HG02588 (cell line): ENCODE measurements around the gene ZNF689.
A peak's percentile ranks its signal among the peaks of the same experiment; 100 is the strongest.

Experiments
- ATAC-seq: cut with Tn5 transposase; IDR thresholded peaks from one replicate; pipeline ENCODE4 v1.9.1; 2021; ENCODE audit warnings: mild to moderate bottlenecking, moderate library complexity; ENCODE audit not compliant: unreplicated experiment

ZNF689 gene

DNA sequence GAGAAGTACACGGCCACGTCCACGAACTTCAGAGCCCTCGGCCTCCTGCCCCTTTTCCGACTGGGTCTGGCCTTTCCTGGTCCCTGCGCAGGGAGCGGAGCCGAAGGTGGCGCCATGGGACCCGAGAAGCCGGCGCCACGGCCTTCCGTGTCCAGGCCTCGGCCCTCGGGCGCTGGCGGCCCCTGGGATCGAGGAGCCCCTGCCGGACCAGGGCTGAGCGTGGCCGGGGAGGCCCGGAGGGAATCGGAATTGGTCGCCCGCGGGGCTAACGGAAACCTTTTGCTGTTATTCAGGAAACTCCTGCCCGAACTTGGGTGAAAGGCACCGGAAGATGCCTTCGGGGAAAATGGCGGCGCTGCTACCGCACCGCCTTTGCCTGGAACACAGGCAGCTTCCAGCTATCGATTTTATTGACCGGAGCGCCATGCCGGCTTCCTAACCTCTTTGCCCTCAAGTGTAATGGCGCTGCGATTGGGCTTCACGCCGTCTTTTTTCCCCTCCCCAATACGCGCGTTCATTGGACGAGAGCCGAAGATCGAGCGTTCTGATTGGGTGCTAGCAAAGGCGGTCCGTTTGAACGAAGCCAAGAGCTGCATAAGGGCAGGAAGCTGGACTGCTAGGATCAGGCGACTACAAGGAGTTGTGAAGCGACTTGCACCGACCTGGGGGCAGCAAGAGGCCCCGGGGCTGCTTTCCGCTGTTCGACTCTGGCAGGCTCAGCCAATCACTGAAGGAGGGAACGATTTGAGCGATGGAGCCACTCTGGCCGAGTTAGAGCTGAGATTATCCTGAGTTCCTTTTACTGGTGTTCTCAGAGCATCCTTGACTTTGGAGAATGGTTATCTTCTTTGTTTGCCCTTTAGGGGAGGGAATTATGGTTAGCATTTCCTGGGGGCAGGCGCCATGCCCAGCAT, at the start of gene ZNF689:
Gene ZNF689, minus strand, starts transcription at position 464 of the 914 bp plus-strand sequence. Its CDS starts 348 bp downstream, at position 116.
- peak; percentile 89 for ATAC-seq

DNA sequence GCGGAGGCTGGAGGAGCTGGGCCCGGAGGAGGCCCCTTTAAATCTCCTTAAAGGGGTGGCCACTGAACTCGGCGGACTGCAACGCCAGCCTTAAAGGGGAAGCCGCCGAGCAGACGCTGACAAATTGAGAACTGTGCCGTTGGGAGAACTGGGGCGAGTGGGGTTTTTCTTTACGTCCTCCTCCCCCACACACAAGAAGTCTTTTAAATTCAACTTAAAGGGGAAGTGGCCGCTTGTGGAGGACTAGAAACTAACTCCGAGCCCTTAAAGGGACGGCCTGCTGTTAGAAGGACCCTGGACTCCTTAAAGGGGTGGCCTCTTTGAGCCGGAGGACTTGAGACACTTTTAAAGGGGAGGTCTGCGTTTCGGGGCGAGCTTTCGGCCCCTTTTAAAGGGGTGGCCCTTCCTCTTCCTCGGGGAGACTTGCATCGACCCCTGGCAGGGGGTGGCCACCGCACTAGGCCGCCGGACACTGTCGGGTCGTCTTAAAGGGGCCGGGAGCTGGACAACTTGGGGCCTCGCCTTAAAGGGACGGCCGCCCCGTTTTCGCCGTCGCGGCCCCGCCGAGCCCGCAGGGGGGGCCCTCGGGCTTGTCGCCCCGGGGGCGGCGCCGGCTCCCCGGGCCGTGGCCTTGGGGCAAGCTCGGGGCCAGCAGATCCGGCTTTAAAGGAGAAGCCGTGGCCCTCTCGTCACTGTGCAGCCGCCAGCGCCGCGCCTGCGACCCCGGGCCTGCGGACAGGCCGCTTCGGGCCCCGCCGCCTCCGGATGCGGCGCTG, 48.7 kb upstream of the ZNF689 start:
- ATAC-seq: peak; percentile 26

DNA sequence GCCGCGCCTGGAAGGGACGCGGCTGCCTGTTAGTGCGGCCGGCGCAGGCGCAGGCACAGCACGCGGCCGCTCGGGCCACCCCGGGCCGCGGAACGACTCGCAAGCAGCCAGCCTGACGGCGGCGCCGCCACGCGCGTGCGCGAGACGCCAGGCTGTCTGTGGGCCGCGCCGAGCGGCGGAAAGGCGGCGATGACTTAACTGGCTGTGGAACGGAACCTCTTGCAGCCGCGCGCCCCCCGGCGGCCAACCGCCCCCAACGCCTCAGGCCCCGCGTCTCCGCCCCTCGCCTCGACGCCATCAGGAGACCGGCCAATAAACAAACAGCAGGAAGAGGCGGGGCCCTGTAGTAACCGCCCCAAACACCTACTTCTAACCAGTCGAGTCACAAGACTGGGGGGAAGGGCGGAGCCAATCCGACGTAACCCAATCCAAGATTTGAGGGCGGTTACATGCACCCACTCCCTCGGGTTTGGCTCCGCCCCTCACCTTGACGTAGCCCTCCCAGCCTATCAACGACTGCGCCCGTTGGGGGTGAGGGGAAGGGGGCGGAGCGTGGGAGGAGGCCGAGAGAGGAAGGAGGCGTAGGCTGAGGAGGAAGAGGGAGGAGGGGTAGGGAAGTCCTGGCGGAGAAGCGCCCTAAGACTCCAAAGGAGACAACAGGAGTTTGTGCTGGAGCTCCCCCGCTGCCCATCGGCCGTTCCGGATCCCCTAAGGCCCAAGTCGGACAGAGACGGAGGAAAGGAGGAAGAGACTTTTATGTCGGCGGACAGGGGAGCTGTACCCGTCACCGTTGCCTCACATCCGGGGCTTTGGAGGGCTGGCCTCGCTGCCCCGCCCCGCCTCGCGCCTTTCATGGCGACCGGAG, 47.9 kb upstream of the ZNF689 start, which contains the start of gene FBRS:
Gene FBRS, plus strand, starts transcription at position 566 of the 865 bp plus-strand sequence. CDS start 1,088 bp downstream, outside the sequence.
- ATAC-seq: peak; percentile 57

DNA sequence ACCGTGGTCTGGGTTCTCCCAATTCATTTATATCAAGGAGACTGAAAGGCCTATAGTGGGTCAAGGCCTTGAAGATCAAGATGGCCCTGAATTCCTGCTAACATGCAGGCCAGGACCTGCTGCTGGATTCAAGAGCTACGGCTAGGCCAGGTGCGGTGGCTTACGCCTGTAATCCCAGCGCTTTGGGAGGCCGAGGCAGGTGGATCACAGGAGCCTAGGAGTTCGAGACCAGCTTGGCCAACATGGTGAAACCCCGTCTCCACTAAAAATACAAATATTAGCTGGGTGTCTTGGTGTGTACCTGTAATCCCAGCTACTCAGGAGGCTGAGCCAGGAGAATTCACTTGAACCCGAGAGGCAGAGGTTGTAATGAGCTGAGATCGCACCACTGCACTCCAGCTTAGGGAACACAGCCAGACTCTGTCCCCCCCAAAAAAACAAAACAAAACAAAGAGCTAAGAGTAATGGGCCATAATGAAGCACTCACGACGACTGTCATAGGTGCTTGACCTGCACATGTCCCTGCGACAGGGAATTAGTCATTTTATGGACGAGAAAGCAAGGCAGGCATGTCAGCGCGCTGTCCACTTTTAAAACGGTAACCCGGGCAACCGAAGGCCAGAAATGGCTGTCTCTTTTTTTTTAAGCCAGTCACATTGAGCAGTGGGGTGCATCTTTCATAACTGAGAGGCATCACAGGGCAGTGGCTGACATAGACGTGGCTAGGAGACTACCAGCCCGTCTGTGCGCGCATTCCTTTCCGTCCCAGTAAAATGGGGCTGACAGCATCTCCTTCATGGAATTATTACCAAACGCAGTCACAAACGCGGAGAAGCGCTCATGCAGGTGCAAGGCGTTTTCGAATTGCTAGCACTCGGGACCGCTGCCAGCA, 47.0 kb upstream of the ZNF689 start:
- no peak for ATAC-seq

DNA sequence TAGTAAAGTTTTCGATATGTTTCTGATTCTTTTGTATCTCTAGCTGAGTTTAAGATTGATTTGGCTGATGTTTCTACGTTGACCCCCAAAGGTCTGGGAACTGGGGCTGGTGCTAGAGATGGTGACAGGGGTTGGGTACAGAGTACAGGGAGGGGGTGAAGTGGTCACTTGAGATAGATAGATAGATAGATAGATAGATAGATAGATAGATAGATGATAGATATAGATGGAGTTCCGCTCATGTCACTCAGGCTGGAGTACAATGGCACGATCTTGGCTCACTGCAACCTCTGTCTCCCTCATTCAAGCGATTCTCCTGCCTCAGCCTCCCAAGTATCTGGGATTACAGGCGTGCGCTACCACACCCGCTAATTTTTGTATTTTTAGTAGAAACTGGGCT, 46.2 kb upstream of the ZNF689 start:
- no peak for ATAC-seq

DNA sequence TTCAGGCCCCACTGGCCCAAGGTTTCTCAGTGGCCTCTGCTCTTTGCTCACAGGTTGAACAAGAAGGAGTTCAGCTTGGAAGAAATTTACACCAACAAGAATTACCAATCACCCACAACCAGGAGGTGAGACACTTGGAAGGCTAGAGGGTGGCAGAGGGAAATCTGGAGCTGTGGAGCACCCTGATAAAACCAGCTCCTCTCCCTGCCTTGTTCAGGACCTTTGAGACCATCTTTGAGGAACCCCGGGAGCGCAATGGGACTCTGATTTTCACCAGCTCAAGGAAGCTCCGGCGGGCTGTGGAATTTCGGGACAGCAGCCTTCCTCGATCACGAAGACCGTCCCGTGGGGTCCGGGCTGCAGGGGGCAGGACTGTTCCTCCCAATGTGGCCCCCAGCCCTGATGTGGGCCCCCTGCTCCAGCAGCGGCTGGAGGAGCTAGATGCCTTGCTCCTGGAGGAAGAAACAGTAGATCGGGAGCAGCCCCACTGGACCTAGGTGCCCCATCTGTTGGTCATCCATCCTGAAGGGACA, 45.7 kb upstream of the ZNF689 start:
- ATAC-seq: no peak

DNA sequence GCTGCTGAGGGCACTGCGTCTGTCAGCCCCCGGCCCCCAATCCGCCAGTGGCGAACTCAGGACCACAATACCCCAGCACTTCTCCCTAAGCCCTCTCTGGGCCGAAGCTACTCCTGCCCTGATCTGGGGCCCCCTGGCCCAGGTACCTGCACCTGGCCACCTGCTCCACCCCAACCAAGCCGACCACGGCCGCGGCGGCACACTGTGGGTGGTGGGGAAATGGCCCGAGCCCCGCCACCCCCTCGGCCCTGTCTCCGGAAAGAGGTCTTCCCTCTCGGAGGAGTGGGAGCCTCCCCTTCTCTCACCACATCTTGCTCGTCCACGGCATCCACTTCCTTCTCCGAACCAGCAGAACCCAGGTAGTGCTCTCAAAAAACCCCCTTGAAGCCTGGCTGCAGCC, 44.7 kb upstream of the ZNF689 start:
- ATAC-seq: no peak

DNA sequence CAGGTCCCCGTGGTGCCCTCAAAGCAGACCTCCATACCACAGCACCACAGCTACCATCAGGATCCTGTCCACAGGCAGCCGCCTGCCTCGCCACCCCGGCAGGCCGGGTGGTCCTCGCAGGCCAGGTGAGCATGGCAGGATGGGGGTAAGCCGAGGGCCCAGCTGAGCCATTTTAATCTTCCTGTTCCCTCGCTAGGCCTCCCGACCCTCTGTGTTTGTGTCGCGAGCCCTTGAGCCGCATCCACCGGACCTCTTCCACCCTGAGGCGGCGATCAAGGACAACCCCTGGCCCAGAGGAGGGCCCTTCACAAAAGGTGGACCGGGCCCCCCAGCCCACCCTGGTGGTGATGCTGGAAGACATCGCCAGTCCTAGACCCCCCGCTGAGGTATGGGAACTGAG, 42.5 kb upstream of the ZNF689 start:
- no peak for ATAC-seq

DNA sequence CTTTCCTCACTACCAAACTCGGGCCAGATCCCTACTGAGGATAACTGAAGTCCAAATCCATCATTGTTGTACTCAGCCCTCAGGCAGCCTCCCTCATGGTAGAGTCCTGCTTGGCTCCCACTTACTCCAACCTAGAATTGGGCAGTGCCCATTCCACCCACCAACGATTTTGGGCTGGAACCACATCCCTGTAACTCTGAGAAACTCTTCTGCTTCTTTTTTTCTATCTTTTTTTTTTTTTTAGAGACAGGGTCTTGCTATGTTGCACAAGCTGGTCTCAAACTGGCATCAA, 41.8 kb upstream of the ZNF689 start:
- no peak for ATAC-seq

DNA sequence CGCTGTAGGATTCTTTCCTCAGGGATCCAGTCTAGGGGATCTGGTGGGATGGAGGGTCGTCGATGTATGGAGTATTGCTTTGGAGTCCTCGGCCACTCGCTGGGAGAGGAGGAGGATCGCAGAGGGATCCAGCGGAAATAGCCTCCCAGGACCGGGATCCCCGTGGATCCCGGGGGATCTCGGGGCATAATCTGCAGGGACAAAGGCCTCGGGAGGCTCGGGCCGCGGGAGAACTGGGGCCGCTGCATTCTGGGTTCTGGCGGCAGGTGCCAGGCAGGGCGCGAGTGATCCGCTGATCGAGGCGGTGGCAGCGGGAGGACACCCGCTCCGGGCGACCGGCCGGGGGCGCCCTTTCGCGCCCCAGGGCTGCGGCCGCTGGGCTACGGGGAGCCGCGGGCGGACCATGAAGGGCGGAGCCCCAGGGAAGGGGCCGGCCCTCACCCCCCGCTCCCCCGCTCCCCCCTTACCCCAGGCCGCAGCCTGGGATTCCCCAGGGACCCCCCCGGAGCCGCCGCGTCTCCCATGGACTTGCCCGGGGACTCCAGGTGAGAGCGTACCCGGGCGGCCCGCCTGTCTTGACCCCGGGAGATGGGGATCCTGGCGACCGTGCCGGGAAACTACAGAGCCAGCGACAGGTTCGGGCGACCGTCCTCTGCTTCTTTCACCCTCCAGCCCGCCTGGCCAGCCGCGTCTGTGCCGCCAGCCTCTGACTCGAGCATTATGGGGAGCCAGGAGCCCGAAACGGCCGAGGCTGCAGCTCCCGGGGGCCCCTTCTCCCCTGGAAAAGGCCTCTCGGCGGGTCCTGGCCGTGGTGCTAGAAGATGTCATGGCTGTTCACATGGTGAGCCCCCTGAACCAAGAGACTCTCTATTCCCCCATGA, 41.2 kb upstream of the ZNF689 start:
- peak; percentile 47 for ATAC-seq

DNA sequence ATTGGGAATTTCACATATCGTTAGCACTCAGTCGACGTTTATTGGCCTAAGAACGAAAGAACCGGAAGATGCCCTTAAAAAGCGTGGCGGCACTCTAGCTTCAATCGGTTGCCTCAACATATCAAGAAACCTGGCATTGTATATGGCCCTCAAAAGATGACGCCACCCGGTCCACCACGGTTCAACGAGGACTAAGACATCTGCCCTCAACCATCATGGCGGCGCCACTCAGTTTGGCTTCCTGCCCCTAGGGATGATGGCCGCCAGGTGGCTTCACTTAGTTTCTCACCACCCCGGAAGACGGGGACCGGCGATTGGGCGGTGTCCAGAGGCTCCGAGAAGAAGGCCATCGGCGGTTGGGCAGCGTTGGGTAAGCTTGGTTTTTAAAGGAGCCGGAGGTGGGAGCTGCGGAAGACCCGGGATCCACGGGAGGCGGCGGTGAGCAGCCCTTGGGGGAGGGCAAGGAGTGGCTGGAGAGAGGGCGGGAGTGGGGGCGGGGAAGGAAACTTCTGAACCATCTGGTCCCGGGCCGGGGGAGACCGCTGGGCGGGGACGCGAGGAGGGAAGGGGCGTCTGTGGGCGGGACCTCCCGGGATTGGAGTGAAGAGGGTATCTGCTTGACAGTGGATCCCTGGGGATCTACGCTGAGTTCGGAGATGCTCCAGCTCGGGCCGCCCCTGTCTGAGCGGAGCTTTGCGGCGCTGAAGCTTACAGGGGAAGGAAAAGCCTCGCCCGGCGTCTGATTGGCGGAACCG, 40.4 kb upstream of the ZNF689 start, which contains the start of gene PRR14:
Gene PRR14, plus strand, starts transcription at position 592 of the 755 bp plus-strand sequence. CDS start 686 bp downstream, outside the sequence.
- peak; percentile 76 for ATAC-seq

DNA sequence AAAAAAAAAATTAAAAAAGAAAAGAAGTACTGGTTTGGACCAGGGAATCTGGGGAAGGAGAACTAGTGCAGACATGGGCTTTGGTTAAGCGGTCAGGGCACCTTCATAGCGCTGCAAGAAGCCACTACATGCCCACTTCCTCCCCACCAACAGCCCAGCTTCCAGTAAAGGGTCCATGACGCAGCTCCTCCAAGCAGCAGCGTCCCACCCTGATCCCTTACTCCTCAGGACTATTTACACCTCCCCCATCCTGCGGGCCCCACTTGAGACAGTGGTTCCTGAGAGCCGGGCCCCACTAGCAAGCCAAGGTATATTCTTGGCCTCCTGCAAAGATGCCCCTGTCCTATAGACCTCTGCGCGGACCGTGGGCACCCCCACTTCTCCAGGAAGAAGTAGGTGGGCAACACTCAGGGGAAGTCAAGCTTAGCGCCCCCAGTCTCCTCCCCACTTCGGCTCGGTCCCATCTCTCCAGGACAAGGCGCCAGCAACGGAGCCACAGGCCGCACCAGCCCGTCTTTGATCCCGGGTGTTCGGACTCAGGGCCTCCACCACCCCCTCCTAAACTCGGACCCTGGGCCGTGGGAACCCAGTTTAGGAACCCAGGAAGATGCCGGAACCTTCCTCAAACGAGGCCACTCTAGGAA, 39.7 kb upstream of the ZNF689 start:
- ATAC-seq: no peak

DNA sequence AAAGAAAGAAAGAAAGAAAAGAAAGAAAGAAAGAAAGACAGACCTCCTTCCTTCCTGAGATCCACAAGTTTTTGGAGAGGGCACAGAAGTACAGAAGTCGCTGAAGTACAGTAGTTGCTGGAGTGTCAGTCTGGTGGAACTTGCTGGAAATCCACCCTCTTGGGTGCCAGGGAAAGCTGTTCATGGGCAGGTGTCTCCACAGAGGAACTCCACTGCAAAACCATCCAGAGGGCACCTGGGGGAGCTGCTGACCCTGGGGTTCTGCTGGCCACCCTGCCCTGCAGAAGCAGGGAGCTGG, 37.0 kb upstream of the ZNF689 start:
- no peak for ATAC-seq

DNA sequence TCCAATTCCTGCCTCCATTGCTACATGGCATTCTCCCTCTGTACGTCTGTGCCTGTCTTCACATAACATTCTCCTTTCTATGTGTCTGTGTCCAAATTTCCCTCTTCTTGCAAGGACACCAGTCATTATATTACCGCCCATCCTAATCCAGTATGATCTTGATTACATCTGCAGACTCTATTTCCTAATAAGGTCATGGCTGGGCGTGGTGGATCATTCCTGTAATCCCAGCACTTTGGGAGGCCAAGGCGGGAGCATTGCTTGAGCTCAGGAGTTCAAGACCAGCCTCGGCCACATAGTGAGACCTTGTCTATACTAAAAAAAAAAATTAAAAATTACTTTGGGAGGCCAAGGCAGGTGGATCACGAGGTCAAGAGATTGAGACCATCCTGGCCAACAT, 35.5 kb upstream of the ZNF689 start:
- no peak for ATAC-seq

DNA sequence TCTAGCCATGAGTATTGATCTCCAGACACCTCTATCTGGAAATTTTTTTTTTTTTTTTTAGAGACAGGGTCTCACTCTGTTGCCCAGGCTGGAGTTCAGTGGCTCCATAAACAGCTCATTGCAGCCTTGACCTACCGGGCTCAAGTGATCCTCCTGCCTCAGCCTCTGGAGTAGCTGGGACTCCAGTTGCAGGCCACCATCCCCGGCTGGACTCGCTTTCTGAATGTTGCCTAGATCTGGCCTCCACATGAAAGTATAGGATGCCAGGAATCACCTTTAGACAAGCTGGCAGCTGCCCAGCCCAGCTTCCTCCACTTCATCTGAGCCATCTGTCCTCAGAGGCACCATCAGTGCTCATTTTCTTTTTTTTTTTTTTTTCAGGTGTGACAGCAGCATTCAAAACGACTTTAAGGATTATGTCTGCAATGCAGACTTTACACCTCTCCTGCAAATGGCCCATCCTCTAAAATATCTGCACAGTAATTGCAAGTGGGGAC, 34.2 kb upstream of the ZNF689 start:
- ATAC-seq: no peak

DNA sequence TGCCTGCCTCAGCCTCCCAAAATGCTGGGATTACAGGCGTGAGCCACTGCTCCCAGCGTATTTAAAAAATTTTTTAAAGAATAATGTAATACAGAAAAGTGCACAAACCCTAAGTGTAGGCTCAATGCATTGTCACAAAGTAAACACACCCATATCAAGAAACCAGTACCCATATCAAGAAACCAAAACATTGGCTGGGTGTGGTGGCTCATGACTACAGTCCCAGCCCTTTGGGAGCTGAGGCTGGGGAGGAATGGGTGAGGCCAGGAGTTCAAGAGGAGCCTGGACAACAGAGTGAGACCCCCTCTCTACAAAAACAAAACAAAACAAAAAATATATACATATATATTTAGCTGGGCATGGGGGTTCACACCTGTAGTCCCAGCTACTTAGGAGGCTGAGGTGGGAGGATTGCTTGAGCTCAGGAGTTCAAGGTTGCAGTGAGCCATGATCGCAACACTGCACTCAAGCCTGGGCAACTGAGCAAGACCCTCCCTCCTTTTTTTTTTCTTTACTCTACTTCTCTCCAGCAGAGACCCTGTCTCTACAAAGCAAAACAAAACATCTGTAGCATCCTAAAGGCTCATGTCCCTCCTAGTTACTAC, 31.3 kb upstream of the ZNF689 start:
- ATAC-seq: no peak

DNA sequence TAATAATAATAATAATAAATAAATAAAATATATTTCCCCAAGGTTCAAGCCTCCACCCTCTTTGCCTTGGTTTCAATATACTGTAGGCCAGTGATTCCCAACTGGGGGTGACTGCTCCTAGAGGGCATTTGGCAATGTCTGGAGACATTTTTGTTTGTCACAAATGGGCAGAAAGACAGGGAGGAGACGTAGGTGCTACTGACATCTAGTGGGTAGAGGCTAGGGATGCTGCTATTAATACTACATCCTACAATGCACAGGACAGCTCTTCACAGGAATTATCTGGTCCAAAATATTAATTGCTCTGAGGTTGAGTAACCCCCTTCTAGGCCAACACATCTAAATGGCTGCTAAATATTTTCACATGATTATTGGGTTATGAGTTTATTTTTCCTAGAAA, 27.8 kb upstream of the ZNF689 start:
- no peak for ATAC-seq
